NT2/D1 (cell line): ENCODE results near the gene TENM3.

ENCODE experiments used
- SUZ12 ChIP-seq: IDR thresholded peaks from 2 replicates; pipeline ENCODE4 v1.6.1; 2011; ENCODE audit not compliant: insufficient read length, insufficient read depth; ENCODE audit errors: extremely low read depth
- YY1 ChIP-seq: IDR thresholded peaks from 2 replicates; pipeline ENCODE4 v1.6.1; 2011; ENCODE audit not compliant: insufficient read length, insufficient read depth
- ZNF274 ChIP-seq: IDR thresholded peaks from 2 replicates; pipeline ENCODE4 v1.6.1; 2011; ENCODE audit warnings: mild to moderate bottlenecking, low read depth, low read length

- TF ChIP-seq YY1 (no peak), SUZ12 (no peak), ZNF274 (no peak)
Observed at GRCh38 chr4:182306792-182307507, 63.7 kb downstream of the TENM3 start.
